Cardiac septum (tissue), 1 donor: Measurements from ENCODE around the gene PICALM. TPM values are rescaled to one million over a fixed set of nuclear protein-coding genes. Genes with fewer than 3 reads are reported as not detected.
"Not testable (repeated sequence)": the region's sequence is repeated elsewhere in the genome, so short reads cannot be mapped to it uniquely, and the experiment has no call there.

ENCODE experiments used
- DNase-seq: peaks from one replicate; pipeline ENCODE4 v3.0.0-alpha.2; 2020; ENCODE audit warnings: low spot score
- intact Hi-C: fragments of 100-400 bp; cut with DNase I; formaldehyde crosslinking; loops from one replicate; pipeline ENCODE4 v1.14.0; 2022
- total RNA-seq: library from RNA; stranded (reverse); fragmentation: NEBNext Ultra II Directional; extraction: Animal tissue kit (Norgen Biotek cat#: 25700); gene quantifications from one replicate; pipeline ENCODE4 v1.2.1, GENCODE V29; 2021
- donor health status: DM: no; HTN: no; CAD: no.

PICALM gene
- total RNA-seq, 1 donor from 2014 or later: 213 TPM

DNA sequence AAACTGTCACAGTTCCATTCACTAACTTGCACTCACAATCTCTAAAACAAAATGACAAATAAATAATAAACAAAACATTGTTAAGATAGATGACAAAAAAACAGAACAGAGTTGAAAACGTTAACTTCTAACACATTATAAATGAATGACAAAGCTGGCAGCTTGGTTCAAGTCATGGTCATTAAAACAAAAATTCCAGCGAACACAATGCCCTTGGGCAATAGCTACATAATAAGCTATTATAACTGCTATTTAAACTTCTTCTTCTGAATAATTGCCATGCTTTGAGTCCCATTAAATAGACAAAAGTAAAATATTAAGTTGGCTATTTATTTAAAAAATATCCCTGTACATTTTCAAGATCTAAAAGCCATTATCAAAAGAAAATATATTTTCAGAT, 54.7 kb downstream of the PICALM start:
- intact Hi-C loops: no loop called here

DNA sequence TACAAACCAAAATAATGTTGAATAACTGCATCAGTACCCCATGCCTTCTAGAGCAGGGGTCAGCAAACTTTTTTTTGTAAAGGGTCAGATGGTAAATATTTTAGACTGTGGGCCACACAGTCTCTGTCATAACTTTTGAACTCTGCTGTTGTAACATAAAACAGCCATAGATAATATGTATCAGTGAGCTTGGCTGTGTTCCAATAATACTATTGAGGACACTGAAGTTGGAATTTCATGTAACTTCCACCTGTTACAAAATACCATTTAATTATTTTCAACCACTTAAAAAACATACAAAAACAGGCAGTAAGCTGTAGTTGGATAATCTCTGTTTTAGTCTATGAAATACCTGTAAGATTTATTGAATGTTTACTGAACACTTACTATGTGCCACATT, 55.2 kb downstream of the PICALM start:
- intact Hi-C loops: no loop called here

More for the DNA sequence above, 54.7 kb downstream of the PICALM start:
- no peak for DNase-seq

DNA sequence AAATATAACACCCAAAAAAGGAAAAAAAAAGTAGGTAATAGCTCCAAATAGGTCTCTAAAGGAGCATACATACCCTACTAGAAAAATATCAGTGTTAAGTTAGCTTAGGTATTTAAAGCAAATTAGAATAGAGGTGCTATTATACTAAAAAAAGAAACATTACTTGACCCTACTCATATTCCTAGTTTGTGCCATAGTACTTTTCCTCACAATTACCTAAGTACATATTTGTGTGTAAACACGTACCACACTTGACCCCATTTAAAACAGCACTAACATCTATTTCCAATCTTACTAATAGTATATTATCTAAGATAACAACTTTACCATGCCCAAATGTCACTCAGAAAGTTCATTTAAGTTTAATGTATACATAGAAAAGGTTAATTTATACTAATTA, 57.7 kb downstream of the PICALM start:
- DNase-seq: no peak
- intact Hi-C loops: no loop called here

More for the DNA sequence above, 55.2 kb downstream of the PICALM start:
- DNase-seq: no peak

DNA sequence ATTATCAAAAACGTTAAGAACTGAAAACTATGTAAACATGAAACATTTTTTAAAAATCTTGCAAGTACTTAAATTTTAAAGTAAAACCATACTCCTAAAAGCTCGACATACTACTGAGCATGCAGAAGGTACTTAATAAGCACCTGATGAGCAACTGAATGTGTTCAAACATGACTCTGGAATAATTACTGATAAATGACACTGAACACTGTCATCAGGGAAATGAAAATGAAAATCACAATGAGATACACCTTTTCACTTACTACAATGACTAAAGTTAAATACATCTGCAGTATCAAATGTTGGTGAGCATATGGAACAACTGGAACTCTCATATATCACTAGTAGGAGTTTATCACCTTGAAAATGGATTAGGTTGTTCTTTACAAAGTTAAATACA, 65.2 kb downstream of the PICALM start:
- intact Hi-C loops: no loop called here
- DNase-seq: no peak

DNA sequence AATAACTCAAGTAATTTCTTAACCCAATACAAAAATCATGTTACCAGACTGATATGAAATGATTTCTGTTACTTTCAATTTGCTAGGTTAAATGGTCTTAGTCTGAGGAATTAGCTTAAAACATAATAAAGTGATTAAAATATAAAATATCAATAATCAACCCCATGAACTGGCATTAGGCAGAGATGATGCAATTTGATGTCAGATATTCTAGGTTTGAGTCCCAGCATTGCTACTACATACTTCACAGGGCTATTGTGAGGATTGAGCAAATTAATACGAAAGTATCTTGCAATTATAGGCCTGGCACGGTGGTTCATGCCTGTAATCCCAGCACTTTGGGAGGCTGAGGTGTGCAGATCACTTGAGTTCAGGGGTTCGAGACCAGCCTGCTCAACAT, 66.5 kb downstream of the PICALM start:
- intact Hi-C loops: no loop called here
- no peak for DNase-seq

DNA sequence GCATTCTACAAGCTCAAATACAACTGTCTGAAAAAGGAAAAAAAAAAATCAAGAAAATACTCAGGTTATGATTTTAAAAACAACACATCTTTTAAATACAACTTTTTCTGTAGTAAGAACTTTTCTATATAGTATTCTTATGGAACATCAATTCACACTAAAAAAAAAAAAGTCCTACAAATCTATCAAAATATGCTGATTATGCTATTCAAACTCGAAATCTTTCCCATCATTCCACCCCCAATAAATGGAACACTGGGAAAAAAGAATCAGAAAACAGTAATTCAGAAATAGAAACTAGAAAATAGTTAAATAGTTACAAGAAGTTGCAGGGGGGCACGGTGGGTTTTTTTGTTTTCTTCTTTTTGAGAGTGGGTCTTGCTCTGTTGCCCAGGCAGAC, 77.4 kb downstream of the PICALM start:
- intact Hi-C loops: no loop called here
- DNase-seq: no peak

DNA sequence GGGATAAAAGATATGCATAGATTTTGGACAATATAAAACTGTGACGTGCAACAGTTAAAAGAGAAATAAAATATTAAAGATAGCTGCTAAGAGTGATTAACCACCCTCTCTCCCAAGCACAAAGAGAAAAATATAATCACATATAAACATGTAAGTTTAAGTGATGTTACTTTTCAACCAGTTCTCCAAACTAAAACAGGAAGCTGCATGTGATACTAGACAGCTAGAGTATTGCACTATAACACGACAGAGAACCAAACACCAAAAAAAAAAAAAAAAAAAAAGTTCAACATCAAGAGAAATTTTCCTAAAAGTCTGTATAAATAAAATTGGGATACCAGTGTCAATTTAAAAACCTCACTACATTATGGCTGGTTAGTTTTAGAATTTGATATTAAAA, 79.1 kb downstream of the PICALM start:
- intact Hi-C loops: no loop called here
- DNase-seq: no peak

DNA sequence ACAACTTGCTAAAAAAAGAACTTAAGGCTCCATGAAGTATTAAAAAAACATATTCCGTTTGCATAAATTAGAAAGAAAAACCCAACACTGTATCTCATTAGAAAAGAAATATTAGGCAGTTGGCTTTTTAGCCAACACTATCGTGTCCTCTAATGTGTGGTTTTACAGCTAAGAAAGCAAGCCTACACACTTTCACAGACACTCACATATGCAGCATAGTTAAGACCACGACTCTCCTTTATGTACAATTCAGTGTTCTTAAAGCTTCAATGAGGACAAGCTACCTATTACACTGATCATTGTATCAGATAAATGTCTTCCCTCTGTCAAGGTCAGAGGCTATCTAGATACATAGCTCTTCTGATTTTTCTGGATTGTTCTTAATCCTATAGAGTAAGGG, 80.1 kb downstream of the PICALM start:
- DNase-seq: no peak
- intact Hi-C loops: no loop called here

DNA sequence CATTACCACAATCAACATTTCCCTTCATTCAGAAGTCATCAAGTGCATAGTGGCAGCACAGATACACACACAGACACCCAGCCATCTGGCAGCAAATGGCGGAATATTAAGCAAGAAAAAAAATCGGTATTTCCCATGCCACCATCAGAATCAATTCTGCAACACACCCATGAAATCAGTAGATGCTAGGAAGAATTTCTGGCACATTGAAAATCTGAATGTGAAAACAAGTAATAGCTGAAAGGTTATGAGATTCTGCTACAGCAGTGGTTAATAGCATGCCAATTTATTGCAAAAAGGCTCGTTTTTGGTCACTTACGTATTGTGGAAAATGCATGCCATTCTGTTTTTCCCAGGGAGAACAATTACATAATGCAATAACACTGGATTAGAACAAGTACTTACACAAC, 91.1 kb downstream of the PICALM start:
- no peak for DNase-seq
- intact Hi-C loops: no loop called here

DNA sequence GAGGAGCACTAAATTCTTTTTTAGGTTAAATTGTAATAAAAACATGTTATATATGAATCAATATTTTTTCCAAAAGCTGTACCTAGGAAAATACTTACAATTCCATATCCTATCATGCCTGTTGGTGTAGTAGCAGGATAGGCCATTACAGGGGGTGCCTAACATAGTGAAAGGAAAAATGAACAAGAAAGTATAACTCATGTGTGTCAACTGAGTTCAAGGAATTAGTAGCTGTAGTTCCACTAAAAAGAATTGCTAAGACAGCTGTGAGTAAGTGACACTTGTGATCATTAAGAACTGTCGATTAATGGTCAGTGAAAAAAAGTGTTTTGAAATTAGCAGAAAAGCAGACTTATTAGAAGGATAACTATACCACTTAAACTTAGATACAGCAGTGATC, 92.4 kb downstream of the PICALM start:
- no peak for DNase-seq
- intact Hi-C loops: no loop called here

DNA sequence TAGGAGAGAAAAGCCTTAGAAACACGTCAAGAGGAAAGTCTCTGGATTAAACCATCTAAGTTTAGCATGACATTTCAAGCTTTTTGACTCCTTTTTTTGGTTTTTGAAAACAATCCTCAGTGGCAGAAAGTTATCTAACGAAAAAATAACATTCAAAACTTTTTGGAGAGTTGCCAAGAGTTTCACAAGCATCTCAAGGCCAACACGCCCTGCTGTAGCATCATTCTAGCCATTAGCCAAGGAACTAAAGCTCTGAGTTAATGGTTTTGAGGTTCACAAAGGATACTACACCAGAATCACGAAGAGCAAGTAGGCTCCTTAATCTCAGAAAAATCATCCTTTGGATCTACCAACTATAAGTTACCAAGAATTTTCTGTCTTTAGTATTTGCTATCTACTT, 94.8 kb downstream of the PICALM start:
- intact Hi-C loops: no loop called here
- no peak for DNase-seq

DNA sequence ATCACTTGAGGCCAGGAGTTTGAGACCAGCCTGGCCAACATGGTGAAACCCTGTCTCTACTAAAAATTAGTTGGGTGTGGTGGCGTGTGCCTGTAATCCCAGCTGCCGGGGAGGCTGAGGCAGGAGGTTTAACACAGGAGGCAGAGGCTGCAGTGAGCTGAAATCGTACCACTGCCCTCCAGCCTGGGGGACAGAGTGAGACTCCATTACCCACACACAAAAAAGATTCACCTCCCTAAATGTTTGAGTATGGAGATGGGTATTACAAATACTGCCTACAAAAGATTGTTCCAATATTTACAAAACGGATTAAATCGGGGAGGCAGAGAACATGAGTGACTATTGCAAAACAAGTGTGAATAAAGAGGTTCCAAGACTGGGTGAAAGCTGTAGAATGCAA, 98.3 kb downstream of the PICALM start:
- intact Hi-C loops: no loop called here
- no peak for DNase-seq

DNA sequence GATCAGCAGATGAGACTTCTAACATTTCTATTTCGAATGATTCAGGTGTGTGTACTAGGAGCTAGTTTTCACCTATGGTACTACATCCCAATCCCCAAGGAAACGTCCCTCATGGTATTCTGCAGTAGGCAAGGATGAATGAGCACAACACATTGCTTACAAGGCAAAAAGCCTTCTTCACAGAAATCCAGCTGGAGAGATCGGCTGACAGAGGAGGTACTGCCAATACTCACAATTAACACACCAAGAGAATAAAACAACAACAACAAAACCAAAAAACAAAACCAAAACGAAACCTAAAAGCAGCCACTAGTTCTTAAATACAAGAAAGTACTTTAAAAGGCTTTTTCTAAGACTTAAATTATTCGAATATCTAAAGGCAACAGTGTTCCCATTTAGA, 101.4 kb downstream of the PICALM start:
- intact Hi-C loops: no loop called here
- no peak for DNase-seq

DNA sequence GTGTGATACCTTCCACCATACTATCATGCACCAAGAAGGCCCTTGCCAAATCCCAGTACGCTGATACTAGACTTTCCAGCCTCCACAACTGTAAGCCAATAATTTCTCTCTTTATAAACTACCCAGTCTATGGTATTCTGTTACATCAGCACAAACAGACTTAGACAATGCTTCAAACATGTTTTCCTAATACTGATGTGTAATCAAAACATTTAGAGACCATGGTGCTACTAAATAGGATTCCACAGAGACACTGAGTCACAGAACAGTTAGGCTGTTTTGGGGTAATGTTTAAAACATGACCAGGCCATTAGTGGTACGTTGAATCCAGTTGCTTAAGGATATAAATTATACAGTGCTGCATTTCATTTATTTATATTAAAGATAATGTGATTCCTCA, 103.7 kb downstream of the PICALM start:
- intact Hi-C loops: no loop called here
- DNase-seq: no peak

DNA sequence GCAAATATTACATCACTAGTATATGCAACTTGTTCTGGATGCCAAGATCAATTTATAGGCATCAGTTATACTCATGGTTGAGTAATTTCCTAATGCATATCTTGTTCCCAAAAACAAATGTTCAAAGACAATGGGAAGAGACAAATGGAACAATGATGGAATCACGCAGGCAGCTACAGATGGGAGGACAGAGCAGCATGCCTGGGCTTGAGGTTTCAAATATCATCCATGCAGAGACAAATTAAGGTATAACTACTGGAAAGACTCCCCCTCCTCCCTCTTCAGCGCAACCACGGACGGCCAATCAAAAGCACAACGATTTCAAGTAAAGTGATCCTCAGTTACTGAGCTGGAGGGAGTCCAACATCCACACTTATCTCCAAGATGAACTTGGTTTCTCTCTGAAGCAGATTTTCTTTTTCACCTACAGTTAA, 106.9 kb downstream of the PICALM start:
- no peak for DNase-seq
- intact Hi-C loops: no loop called here

DNA sequence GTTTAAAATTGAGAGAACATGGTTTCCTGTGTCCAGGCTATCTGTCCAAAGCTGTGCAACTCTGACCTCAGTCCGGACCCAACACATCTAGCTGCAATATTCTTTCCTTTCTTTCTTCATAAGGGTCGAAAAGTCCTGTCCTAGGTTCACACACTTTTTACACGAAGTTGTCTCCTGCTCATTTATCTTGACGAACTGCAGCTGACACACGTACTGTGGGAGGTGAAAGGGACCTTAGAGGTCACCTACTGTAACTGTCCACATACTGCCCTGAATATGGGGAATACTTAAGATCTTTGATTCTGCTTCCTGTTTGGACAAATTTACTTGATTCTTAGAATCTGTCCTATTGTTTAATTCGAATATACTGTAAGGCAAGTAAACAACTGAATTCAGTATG, 107.8 kb downstream of the PICALM start:
- intact Hi-C loops: no loop called here
- no peak for DNase-seq

DNA sequence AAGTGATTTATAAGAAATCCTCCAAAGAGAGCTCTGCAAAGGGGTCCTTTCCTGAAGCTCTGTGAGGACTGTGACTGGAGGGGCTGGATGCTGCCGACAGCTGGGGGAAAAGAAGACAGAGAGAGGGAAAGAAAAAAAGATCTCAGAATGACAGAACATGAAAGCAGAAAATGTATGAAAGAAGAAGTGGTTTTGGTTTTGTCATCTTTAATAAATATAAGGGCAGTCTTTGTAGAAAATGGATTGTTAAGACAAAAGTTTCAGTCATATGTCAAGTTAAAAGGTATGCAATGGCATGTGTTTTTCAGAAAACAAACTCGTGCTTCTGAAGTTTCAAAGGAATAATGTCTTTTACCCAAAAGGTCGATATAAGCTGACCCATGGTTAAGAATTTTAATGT, 108.2 kb downstream of the PICALM start:
- intact Hi-C loops: no loop called here
- DNase-seq: no peak

DNA sequence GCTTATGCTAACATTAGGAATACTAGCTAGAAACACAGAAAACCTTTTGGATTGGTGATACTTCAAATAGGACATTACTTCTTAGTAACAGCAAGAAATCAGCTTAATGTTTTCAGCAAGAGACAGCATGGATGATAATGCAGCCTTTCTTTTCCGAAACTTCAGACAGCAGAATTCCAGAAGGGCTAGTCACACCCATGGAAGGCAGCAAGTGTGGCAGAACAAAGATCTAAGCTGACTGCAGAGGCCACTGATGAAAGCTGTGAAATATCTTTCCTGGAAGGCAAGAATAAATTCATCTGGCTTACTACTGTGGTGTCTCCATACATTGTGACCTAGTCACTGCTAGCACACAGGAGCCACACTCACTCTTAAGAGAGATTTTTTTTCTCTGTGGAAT, 113.4 kb downstream of the PICALM start:
- intact Hi-C loops: no loop called here
- DNase-seq: no peak

DNA sequence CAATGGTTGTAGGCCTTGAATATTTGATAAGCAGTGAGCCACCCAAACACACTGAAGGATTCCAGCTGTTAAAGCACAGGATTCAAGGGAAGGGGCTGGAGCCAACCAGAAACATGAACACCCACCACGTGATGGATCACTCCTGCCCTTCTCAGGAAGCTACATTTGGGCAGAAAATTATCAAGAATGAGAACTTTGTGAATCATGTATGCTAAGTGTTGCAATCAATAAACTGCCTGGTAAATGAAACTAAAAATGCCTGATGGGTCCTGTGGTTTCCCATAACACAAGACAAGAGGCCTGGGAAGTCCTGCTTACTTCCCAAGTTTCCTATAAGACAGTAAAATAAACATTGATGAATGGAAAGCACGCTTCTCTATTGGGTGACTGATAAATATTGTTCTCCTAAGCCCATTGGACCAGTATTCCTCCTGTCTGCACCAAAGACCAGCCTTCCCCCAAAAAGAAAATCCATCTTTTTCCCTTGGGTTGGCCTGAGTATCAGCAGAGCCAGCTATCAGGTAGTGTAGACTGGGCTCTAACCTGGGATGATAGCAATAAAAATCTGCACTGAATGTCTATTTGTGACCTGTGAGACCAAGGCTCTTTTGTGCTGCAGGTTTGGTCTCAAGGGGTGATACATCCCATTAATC, 115.3 kb downstream of the PICALM start:
- DNase-seq: no peak

DNA sequence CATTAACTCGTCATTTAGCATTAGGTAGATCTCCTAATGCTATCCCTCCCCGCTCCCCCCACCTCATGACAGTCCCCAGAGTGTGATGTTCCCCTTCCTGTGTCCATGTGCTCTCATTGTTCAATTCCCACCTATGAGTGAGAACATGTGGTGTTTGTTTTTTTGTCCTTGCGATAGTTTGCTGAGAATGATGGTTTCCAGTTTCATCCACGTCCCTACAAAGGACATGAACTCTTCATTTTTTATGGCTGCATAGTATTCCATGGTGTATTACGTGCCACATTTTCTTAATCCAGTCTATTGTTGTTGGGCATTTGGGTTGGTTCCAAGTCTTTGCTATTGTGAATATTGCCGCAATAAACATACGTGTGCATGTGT, 116.8 kb downstream of the PICALM start:
- DNase-seq, intact Hi-C loops: not testable (repeated sequence)

More for the DNA sequence above, 115.3 kb downstream of the PICALM start:
- intact Hi-C loops: no loop called here

DNA sequence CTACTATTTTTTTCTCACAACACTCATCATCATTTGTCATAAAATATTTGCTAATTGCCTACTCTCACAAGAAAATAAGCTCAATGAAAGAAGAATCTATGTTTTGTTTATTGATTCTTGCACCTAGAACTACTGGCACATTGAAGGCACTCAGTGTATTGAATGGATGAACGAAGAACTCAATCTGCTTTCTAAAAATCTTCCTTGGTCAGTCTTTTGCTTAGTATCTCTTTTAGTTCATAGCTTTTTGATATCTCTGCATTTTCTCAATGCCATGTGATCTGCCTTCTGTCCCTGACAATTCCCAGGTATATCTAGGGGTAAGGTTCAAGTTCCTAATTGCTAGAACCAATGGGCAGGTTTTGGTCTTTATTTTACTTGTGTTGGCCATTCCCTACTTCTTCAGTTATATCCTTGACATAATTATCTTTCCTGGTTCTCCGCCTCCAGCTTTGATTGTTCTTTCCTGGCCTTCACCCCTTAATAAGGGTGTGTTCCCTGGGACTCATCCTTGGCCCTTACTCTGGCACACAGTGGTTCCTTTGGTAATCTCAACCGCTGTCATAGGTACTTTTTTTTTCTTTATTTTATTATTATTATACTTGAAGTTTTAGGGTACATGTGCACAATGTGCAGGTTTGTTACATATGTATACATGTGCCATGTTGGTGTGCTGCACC, 117.3 kb downstream of the PICALM start:
- no peak for DNase-seq
- intact Hi-C loops: no loop called here

DNA sequence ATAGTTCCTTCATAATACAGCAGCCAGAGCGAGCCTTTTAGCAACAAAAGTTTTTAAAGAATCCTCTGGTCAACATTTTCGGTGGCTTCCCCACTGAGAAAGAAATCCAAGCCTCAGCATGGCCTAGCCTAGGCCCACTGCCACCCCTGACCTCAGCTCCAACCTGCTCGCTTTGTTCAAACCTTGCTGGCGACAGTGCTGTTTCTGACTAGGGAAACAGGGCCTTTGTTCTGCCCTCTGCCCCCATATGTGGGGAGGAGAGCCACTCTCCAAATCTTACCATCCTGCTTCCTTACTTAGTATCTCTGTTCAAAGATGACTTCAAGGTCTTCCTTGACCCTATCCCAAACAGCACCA, 117.9 kb downstream of the PICALM start:
- DNase-seq: no peak
- intact Hi-C loops: no loop called here
